HepG2 (cell line): Measurements from ENCODE around the gene RAB2B. TPM values are rescaled to one million over a fixed set of nuclear protein-coding genes. Genes with fewer than 3 reads are reported as not detected.

Source experiments
- ARNTL ChIP-seq: sonication (generic); formaldehyde crosslinking; IDR thresholded peaks from 2 replicates; pipeline ENCODE4 v1.4.0; 2020; ENCODE audit warnings: mild to moderate bottlenecking, missing genetic modification reagents
- CBX5 ChIP-seq: sonication (generic); formaldehyde crosslinking; IDR thresholded peaks from 2 replicates; pipeline ENCODE4 v1.4.0; 2020; ENCODE audit warnings: missing genetic modification reagents, borderline replicate concordance
- MED13 ChIP-seq: sonication (generic); formaldehyde crosslinking; IDR thresholded peaks from 2 replicates; pipeline ENCODE4 v1.5.0; 2020; ENCODE audit warnings: missing genetic modification reagents
- MTA1 ChIP-seq: sonication (generic); formaldehyde crosslinking; IDR thresholded peaks from 2 replicates; pipeline ENCODE4 v1.4.0; 2020; ENCODE audit warnings: missing genetic modification reagents, mild to moderate bottlenecking, borderline replicate concordance
- SMYD3 ChIP-seq: sonication (generic); formaldehyde crosslinking; IDR thresholded peaks from 2 replicates; pipeline ENCODE4 v1.8.1; 2023; ENCODE audit warnings: mild to moderate bottlenecking, missing genetic modification reagents
- TIGD3 ChIP-seq: sonication (generic); formaldehyde crosslinking; IDR thresholded peaks from 2 replicates; pipeline ENCODE4 v1.5.1; 2020; ENCODE audit warnings: mild to moderate bottlenecking, missing genetic modification reagents, borderline replicate concordance
- ZBTB20 ChIP-seq: sonication (generic); formaldehyde crosslinking; IDR thresholded peaks from 2 replicates; pipeline ENCODE4 v1.8.1; 2023; ENCODE audit warnings: missing genetic modification reagents, low read depth, mild to moderate bottlenecking, borderline replicate concordance
- ZNF337 ChIP-seq: sonication (generic); formaldehyde crosslinking; IDR thresholded peaks from 2 replicates; pipeline ENCODE4 v1.5.1; 2020; ENCODE audit warnings: missing genetic modification reagents, low read depth, mild to moderate bottlenecking, borderline replicate concordance
- ZNF557 ChIP-seq: sonication (generic); formaldehyde crosslinking; IDR thresholded peaks from 2 replicates; pipeline ENCODE4 v1.4.0; 2020; ENCODE audit warnings: missing genetic modification reagents
- ZNF720 ChIP-seq: sonication (generic); formaldehyde crosslinking; IDR thresholded peaks from 2 replicates; pipeline ENCODE4 v1.4.0; 2020; ENCODE audit warnings: missing genetic modification reagents
- polyA plus RNA-seq, 8 experiments: library from polyadenylated mRNA; depleted of rRNA in 3 of 8; stranded (reverse) in 7 of 8; unstranded in 1 of 8; fragments of >200 nt; fragmentation: Illumina TruSeq in 4 of 8; extraction: Trizol in 4 of 8; gene quantifications; 2 replicates each; pipeline versions ENCODE4 v1.2.1 to v1.2.3, GENCODE V29; 2011 to 2016; ENCODE audit warnings: low read depth in 4 of 8, missing spikeins in 1 of 8, mixed read lengths in 1 of 8; ENCODE audit not compliant: insufficient read depth in 1 of 8
- total RNA-seq, 5 experiments: library from RNA; depleted of rRNA; stranded (reverse); fragments of >200 nt; fragmentation: Illumina TruSeq; extraction: Trizol; gene quantifications; 2 replicates each; pipeline ENCODE4 v1.2.3, GENCODE V29; 2016; ENCODE audit warnings: low read depth in 1 of 5
- TF ChIP-seq, protein P1 (sequence below): sonication (generic); formaldehyde crosslinking; IDR thresholded peaks from 2 replicates; pipeline ENCODE4 v1.9.0; 2021; ENCODE audit warnings: missing genetic modification reagents, mild to moderate bottlenecking, borderline replicate concordance

Gene RAB2B
- total and polyA plus RNA-seq, 2 of the 13 experiments (the other 11 are each of a cell fraction or from before 2014, with no cell fraction given) = 36.0 to 60.6 TPM

GRCh38 chr14:21455912-21456667, 20.7 kb downstream of the RAB2B start, which contains the start of gene CHD8 (continued):
- TF ChIP-seq ZNF337 (no peak), MTA1 (CRISPR knock-in tag) (no peak; the same call in 1 of the 2 replicates), SMYD3 (0 out of 2 replicates have a peak, but pooled peaks have one; percentile 5), ZNF557 (peak; percentile 26; the same call in 1 of the 2 replicates), CBX5 (CRISPR knock-in tag) (peak; percentile 82; the same call in 1 of the 2 replicates), ZNF720 (no peak), MED13 (CRISPR knock-in tag) (no peak), ARNTL (no peak; the same call in 1 of the 2 replicates), ZBTB20 (CRISPR knock-in tag) (0 out of 2 replicates have a peak, but pooled peaks have one; percentile 47), TIGD3 (CRISPR knock-in tag) (no peak)
- TF ChIP-seq, protein P1, sequence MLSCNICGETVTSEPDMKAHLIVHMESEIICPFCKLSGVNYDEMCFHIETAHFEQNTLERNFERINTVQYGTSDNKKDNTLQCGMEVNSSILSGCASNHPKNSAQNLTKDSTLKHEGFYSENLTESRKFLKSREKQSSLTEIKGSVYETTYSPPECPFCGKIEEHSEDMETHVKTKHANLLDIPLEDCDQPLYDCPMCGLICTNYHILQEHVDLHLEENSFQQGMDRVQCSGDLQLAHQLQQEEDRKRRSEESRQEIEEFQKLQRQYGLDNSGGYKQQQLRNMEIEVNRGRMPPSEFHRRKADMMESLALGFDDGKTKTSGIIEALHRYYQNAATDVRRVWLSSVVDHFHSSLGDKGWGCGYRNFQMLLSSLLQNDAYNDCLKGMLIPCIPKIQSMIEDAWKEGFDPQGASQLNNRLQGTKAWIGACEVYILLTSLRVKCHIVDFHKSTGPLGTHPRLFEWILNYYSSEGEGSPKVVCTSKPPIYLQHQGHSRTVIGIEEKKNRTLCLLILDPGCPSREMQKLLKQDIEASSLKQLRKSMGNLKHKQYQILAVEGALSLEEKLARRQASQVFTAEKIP (CRISPR knock-in tag) = no peak
